Right lobe of liver (tissue), 6 donors: ENCODE measurements around the gene BPIFB3. TPM values are rescaled to one million over a fixed set of nuclear protein-coding genes. Genes with fewer than 3 reads are reported as not detected.

Source experiments
- ATAC-seq, 4 donors: fragments of 200-7000 bp; cut with Tn5 transposase; one replicate each; pipeline ENCODE4 v1.9.1; 2020; ENCODE audit warnings: mild to moderate bottlenecking in 4 of 4, moderate library complexity in 4 of 4
- DNase-seq, 3 donors: peaks; one replicate each; pipeline ENCODE4 v3.0.0-alpha.2; 2020
- H3K27ac ChIP-seq, 3 donors: fragments of 200-600 bp; one replicate each; pipeline ENCODE4 v1.8.0; 2022
- H3K27me3 ChIP-seq, 2 donors: fragments of 200-600 bp; one replicate each; pipeline ENCODE4 v1.8.0; 2022
- H3K36me3 ChIP-seq, 4 donors: fragments of 200-600 bp; sonication (generic) in 1 of 4; one replicate each; pipeline versions ENCODE4 v1.5.1 to v1.8.0; 2017 to 2022; ENCODE audit warnings: control low read depth in 1 of 4
- H3K4me1 ChIP-seq, 4 donors: fragments of 200-600 bp; sonication (generic) in 1 of 4; one replicate each; pipeline versions ENCODE4 v1.5.1 to v1.8.0; 2017 to 2022; ENCODE audit warnings: control low read depth in 1 of 4
- H3K4me3 ChIP-seq, 3 donors: fragments of 200-600 bp; one replicate each; pipeline ENCODE4 v1.8.0; 2022
- H3K9me3 ChIP-seq, 4 donors: fragments of 200-600 bp; sonication (generic) in 1 of 4; one replicate each; pipeline versions ENCODE4 v1.5.1 to v1.8.0; 2017 to 2022; ENCODE audit warnings: control low read depth in 1 of 4
- POLR2A ChIP-seq: fragments of 450-650 bp; IDR thresholded peaks from one replicate; pipeline ENCODE4 v1.6.1; 2017; ENCODE audit warnings: antibody characterized with exemption, mild to moderate bottlenecking
- WGBS: methylation state at CpG from one replicate; pipeline ENCODE4 v1.1.6; 2018; ENCODE audit warnings: low coverage, low lambda C conversion rate; ENCODE audit not compliant: insufficient coverage; ENCODE audit errors: missing lambda C conversion rate; 5-methylcytosine and 5-hydroxymethylcytosine counted together
- intact Hi-C, 2 donors: fragments of 100-400 bp; cut with DNase I; formaldehyde crosslinking; loops; one replicate each; pipeline versions ENCODE4 v1.11.2 to v1.14.1; 2022
- total RNA-seq, 6 experiments: library from RNA; depleted of rRNA in 2 of 6; stranded (reverse); fragments of >200 nt in 2 of 6; fragmentation: NEBNext Ultra II Directional in 3 of 6; extraction: Animal tissue kit (Norgen Biotek cat#: 25700) in 3 of 6; gene quantifications; one replicate each; pipeline versions ENCODE4 v1.1.0 to v1.2.4, GENCODE V29; 2016 to 2023
- TF ChIP-seq, protein P1 (sequence below), 4 donors: fragments of 200-600 bp in 3 of 4; fragments of 450-650 bp in 1 of 4; IDR thresholded peaks; one replicate each; pipeline versions ENCODE4 v1.5.1 to v1.8.0; 2016 to 2022; ENCODE audit warnings: antibody characterized with exemption in 4 of 4, mild to moderate bottlenecking in 2 of 4
- donor health status: DM: no; HTN: yes; CAD: no.
- donor health status: DM: no; HTN: no; CAD: no.
- donor health status: DM: no; HTN: no; CAD: no.
- donor health status: DM: no; HTN: yes; CAD: no.
- donor health status: DM: no; HTN: yes; CAD: no.

The BPIFB3 gene
- total RNA-seq, 6 experiments from 2014 or later, result not detected

DNA sequence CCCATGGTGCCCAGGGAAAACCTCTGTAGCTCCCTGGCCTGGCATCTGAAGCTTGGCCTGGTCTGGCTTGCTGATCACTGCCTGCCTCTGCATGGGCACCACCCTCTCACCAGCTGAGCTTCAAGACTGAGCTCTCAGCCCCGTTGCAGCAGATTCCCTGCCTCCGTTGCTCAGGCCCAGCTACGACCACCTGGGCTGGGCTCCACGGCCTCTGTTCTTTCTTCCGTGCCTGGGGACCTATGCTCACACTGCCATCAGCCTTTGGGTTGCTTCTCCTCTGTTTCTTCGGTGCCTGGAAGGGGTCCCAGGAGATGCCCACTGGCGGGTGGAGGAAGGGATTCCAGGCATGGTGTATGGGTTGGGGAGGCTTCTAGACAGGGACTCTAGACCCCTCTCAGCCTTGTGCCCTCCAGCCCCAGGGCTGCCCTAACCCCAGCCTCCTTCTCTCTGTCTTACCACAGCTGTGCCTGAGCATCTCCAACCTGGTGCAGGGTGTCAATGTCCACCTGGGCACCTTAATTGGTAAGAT is 37.1 kb upstream of the BPIFB3 start:
- Histone ChIP-seq H3K27ac (no peak overlapping the region), H3K4me3 (no peak overlapping the region), H3K4me1 (no peaks in the 10 kb centered on the region), H3K36me3 (no peaks in the 10 kb centered on the region), H3K9me3 (no peaks in the 10 kb centered on the region), H3K27me3 (no peaks in the 10 kb centered on the region)
- 85% methylated on average over 4 of the region's 7 CpGs for WGBS
- TF ChIP-seq, protein P1, sequence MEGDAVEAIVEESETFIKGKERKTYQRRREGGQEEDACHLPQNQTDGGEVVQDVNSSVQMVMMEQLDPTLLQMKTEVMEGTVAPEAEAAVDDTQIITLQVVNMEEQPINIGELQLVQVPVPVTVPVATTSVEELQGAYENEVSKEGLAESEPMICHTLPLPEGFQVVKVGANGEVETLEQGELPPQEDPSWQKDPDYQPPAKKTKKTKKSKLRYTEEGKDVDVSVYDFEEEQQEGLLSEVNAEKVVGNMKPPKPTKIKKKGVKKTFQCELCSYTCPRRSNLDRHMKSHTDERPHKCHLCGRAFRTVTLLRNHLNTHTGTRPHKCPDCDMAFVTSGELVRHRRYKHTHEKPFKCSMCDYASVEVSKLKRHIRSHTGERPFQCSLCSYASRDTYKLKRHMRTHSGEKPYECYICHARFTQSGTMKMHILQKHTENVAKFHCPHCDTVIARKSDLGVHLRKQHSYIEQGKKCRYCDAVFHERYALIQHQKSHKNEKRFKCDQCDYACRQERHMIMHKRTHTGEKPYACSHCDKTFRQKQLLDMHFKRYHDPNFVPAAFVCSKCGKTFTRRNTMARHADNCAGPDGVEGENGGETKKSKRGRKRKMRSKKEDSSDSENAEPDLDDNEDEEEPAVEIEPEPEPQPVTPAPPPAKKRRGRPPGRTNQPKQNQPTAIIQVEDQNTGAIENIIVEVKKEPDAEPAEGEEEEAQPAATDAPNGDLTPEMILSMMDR (IDR thresholded peaks at IDR 0.05), result no peak
- no peak for TF ChIP-seq POLR2A
- DNase-seq (no peak), ATAC-seq (no peak)
- intact Hi-C loops, result no loop called here

DNA sequence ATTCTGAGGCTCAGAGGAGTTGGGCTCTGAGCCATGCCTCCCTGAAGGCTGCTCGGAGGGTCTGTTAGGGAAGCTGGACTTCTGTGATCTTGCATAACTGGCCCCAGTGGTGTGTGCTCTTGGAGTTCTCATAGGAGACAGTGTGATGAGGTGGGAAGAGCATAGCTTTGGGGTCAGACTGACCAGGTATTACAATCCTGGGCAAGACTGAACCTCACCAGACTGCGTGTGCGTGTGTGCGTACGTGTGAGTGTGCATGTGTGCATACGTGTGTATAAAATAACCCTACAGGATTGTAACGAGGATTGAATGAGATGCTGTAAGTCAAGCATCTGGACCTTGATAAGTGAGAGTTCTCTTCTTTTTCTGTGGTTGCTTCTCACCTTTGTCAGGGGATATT is 36.2 kb upstream of the BPIFB3 start:
- H3K36me3 ChIP-seq, result no peaks in the 10 kb centered on the region
- no peaks in the 10 kb centered on the region for H3K9me3 ChIP-seq
- TF ChIP-seq POLR2A, result no peak
- TF ChIP-seq, protein P1 (IDR thresholded peaks at IDR 0.05), result no peak
- H3K27ac ChIP-seq, result no peak overlapping the region
- no peak overlapping the region for H3K4me3 ChIP-seq
- DNase-seq (no peak), ATAC-seq (no peak)
- H3K27me3 ChIP-seq, result no peaks in the 10 kb centered on the region
- 72% methylated on average over 7 of the region's 7 CpGs for WGBS
- no peaks in the 10 kb centered on the region for H3K4me1 ChIP-seq
- intact Hi-C loops, result no loop called here

DNA sequence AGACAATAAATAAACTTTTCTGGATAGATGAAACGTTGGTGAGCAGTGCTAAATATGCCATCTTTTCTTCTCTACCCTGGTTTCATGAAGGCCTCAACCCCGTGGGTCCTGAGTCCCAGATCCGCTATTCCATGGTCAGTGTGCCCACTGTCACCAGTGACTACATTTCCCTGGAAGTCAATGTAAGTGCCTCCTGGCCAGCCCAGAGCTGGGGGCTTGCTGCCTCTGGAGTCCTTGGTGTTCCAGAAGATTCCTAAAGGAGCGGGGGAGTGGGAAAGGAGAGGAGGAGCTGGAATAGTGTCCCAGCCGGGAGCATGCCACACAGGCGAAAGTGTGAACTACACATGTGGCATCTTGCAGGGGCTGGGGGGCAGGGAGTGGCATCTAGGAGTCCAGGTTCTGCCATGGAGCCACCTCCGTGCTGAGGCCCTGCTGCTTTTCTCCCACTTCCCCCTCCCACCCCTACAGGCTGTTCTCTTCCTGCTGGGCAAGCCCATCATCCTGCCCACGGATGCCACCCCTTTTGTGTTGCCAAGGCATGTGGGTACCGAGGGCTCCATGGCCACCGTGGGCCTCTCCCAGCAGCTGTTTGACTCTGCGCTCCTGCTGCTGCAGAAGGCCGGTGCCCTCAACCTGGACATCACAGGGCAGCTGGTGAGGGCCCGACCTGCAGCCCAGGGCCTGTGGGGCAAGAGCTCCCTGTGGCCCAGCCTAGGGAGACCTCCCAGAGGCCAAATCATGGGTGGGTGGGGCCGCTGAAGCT is 35.4 kb upstream of the BPIFB3 start:
- 67% methylated on average over 8 of the region's 14 CpGs for WGBS
- no peak overlapping the region for H3K4me3 ChIP-seq
- H3K36me3 ChIP-seq, result no peaks in the 10 kb centered on the region
- no peaks in the 10 kb centered on the region for H3K27me3 ChIP-seq
- no peak overlapping the region for H3K27ac ChIP-seq
- intact Hi-C loops, result no loop called here
- no peak for ATAC-seq
- H3K4me1 ChIP-seq, result no peaks in the 10 kb centered on the region
- no peak for TF ChIP-seq POLR2A
- TF ChIP-seq, protein P1 (IDR thresholded peaks at IDR 0.05), result no peak
- H3K9me3 ChIP-seq, result no peaks in the 10 kb centered on the region
- DNase-seq, result no peak

DNA sequence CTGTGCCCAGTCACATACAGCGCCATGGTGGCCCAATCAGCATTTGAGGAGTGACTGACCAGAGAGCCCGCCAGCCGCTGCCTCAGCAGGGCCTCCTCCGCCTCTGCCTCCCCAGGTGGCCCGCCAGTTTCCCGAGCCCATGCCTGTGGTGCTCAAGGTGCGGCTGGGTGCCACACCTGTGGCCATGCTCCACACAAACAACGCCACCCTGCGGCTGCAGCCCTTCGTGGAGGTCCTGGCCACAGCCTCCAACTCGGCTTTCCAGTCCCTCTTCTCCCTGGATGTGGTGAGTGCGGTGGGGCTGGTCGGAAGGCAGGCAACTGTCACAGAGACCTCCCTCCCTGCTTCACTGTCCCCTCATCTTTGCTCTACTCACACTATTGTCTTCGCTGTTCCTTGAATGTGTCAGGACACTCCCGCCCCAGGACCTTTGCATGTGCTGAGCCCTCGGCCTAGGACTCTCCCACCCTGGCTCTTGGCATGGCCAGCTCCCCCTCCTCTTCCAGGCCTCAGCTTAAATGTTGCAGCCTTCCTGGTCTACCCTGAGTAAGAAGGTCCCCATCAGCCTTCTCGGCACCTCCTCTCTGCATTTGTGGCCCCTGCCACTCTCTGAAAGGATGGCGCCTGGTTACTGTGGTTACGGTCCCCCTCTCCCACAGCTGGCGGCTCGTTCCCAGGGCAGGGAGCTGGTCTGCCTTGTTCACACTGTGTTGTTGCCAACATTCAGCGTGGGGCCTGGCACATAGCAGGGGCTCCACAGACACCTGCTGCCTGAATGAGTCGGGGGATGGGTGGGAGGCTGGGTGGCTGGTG is 34.0 kb upstream of the BPIFB3 start:
- Histone ChIP-seq H3K4me3 (no peak overlapping the region), H3K27ac (no peak overlapping the region), H3K4me1 (no peaks in the 10 kb centered on the region), H3K27me3 (no peaks in the 10 kb centered on the region), H3K9me3 (no peaks in the 10 kb centered on the region), H3K36me3 (no peaks in the 10 kb centered on the region)
- ATAC-seq (no peak), DNase-seq (no peak)
- no peak for TF ChIP-seq POLR2A
- TF ChIP-seq, protein P1 (IDR thresholded peaks at IDR 0.05), result no peak
- intact Hi-C loops, result no loop called here
- WGBS, result 99% methylated on average over 8 of the region's 23 CpGs
